Measurements from ENCODE around the gene CACNB4. TPM values are rescaled to one million over a fixed set of nuclear protein-coding genes. Genes with fewer than 3 reads are reported as not detected.

The CACNB4 gene
- polyA plus RNA-seq, 2 of the 4 experiments (the other 2 are of a cell fraction), result 0.25 to 0.53 TPM

DNA sequence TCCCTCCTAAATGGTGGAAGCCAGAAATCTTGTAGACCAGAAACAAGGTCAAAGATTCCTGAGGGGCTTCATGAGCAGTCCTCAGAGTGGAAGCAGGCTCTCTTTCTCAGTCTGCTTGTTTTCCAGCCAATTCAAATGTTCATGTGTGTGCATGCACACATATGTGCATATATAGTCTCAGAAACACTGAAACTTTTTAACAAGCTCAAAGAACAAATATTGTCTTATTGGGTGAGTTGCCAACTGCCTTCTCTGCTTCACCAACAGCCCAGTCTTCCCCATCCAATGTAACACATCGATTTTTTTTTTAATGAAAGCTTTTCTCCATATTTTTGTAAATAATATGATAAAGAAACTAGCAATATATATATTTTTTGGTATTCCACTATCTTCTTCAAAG, 3.7 kb downstream of the CACNB4 start:
- no peak for FAIRE-seq

DNA sequence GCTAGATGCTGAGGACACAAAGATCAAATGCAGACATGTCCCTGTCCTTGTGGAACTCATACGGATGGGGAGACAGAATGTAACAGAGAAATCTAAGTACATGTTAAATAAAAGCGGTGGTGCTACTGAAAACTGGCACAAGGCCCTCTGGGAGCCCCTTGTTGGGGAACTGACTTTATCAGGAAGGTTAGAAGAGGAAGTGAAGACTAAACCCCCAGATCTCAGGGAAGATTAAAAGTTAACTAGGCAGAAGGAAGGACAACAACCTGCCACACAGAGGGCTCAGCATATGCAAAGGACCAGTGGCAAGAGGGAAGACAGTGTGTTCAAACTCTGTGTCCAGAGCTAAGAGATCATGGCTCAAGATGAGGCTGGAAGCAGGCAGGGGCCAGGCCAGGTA, 4.8 kb downstream of the CACNB4 start:
- TF ChIP-seq ZFP36 (IDR thresholded peaks at IDR 0.05; ENCODE audit: borderline replicate concordance, partially characterized antibody) (no peak), RAD21 (conservative IDR thresholded peaks at IDR 0.05 in 1 of 2, IDR thresholded peaks at IDR 0.05 in 1 of 2) (no peak), HOXA7 (CRISPR knock-in tag; IDR thresholded peaks at IDR 0.05) (no peak), RARB (CRISPR knock-in tag; IDR thresholded peaks at IDR 0.05) (no peak), FOSB (CRISPR knock-in tag; IDR thresholded peaks at IDR 0.05) (no peak), EHF (CRISPR knock-in tag; IDR thresholded peaks at IDR 0.05) (no peak), CEBPB (IDR thresholded peaks at IDR 0.05) (no peak), HOXB5 (CRISPR knock-in tag; IDR thresholded peaks at IDR 0.05) (no peak), ZNF302 (CRISPR knock-in tag; IDR thresholded peaks at IDR 0.05) (no peak), FOXS1 (CRISPR knock-in tag; IDR thresholded peaks at IDR 0.05) (no peak), POLR2A (IDR thresholded peaks at IDR 0.05; ENCODE audit: low read length) (no peak), CHD2 (IDR thresholded peaks at IDR 0.05; ENCODE audit: low read length, partially characterized antibody) (no peak)
- TF ChIP-seq, protein P1, sequence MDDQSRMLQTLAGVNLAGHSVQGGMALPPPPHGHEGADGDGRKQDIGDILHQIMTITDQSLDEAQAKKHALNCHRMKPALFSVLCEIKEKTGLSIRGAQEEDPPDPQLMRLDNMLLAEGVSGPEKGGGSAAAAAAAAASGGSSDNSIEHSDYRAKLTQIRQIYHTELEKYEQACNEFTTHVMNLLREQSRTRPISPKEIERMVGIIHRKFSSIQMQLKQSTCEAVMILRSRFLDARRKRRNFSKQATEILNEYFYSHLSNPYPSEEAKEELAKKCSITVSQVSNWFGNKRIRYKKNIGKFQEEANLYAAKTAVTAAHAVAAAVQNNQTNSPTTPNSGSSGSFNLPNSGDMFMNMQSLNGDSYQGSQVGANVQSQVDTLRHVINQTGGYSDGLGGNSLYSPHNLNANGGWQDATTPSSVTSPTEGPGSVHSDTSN (IDR thresholded peaks at IDR 0.05), result no peak
- TF ChIP-seq, protein P2, sequence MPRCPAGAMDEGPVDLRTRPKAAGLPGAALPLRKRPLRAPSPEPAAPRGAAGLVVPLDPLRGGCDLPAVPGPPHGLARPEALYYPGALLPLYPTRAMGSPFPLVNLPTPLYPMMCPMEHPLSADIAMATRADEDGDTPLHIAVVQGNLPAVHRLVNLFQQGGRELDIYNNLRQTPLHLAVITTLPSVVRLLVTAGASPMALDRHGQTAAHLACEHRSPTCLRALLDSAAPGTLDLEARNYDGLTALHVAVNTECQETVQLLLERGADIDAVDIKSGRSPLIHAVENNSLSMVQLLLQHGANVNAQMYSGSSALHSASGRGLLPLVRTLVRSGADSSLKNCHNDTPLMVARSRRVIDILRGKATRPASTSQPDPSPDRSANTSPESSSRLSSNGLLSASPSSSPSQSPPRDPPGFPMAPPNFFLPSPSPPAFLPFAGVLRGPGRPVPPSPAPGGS (IDR thresholded peaks at IDR 0.05), result no peak
- TF ChIP-seq, protein P3, sequence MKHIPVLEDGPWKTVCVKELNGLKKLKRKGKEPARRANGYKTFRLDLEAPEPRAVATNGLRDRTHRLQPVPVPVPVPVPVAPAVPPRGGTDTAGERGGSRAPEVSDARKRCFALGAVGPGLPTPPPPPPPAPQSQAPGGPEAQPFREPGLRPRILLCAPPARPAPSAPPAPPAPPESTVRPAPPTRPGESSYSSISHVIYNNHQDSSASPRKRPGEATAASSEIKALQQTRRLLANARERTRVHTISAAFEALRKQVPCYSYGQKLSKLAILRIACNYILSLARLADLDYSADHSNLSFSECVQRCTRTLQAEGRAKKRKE (CRISPR knock-in tag; IDR thresholded peaks at IDR 0.05; ENCODE audit: low read depth), result no peak
- ChIA-PET CTCF (no interaction called here), POLR2A (no interaction called here)
- FAIRE-seq (no peak), ATAC-seq (no peak), DNase-seq (ENCODE audit: low read depth in 1 of 2, low spot score in 1 of 2) (no peak)
- no peak overlapping the region for H3K4me3 ChIP-seq
- no peak overlapping the region for H3K27ac ChIP-seq
- H3K9me3 ChIP-seq, result no peaks in the 10 kb centered on the region
- no peak overlapping the region for H3K4me2 ChIP-seq
- 75% methylated on average over 2 of the region's 2 CpGs for WGBS (ENCODE audit: missing lambda C conversion rate)
- peaks cover 8% of the 10 kb centered on the region; the same call in 1 of the 3 replicates for H3K4me1 ChIP-seq

More for the DNA sequence above, 3.7 kb downstream of the CACNB4 start:
- Histone ChIP-seq H3K9me3 (no peaks in the 10 kb centered on the region), H3K4me3 (no peak overlapping the region), H3K4me2 (no peak overlapping the region), H3K27ac (no peak overlapping the region), H3K4me1 (peaks cover 8% of the 10 kb centered on the region; the same call in 1 of the 3 replicates)
- POLR2A ChIA-PET, result no interaction called here
- CTCF ChIA-PET, result interaction anchor here (0.9 kb wide), 1 partner anchor 47 kb away, joined by 3 read pairs; no protein-coding TSS in a partner anchor
- 0% methylated on average over 1 of the region's 1 CpG for WGBS (ENCODE audit: missing lambda C conversion rate)
- no peak for DNase-seq (ENCODE audit: low read depth in 1 of 2, low spot score in 1 of 2)
- no peak for ATAC-seq
- TF ChIP-seq JUN (IDR thresholded peaks at IDR 0.05), result no peak
- no peak for TF ChIP-seq RCOR1 (IDR thresholded peaks at IDR 0.05; ENCODE audit: low read depth, low read length)
- TF ChIP-seq GATA3 (IDR thresholded peaks at IDR 0.05; ENCODE audit: borderline replicate concordance), result no peak
- TF ChIP-seq, protein P4, sequence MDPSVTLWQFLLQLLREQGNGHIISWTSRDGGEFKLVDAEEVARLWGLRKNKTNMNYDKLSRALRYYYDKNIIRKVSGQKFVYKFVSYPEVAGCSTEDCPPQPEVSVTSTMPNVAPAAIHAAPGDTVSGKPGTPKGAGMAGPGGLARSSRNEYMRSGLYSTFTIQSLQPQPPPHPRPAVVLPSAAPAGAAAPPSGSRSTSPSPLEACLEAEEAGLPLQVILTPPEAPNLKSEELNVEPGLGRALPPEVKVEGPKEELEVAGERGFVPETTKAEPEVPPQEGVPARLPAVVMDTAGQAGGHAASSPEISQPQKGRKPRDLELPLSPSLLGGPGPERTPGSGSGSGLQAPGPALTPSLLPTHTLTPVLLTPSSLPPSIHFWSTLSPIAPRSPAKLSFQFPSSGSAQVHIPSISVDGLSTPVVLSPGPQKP (IDR thresholded peaks at IDR 0.05; ENCODE audit: low read depth, low read length), result no peak
- TF ChIP-seq RNF2 (IDR thresholded peaks at IDR 0.05; ENCODE audit: borderline replicate concordance, low read depth), result no peak
- TF ChIP-seq JUNB (IDR thresholded peaks at IDR 0.05), result no peak
- TF ChIP-seq EP300 (IDR thresholded peaks at IDR 0.05), result no peak
- TF ChIP-seq ZFP36 (IDR thresholded peaks at IDR 0.05; ENCODE audit: borderline replicate concordance, partially characterized antibody), result no peak
- TF ChIP-seq, protein P3 (CRISPR knock-in tag; IDR thresholded peaks at IDR 0.05; ENCODE audit: low read depth), result no peak
- no peak for TF ChIP-seq POLR2A (IDR thresholded peaks at IDR 0.05; ENCODE audit: low read length)
- TF ChIP-seq, protein P5, sequence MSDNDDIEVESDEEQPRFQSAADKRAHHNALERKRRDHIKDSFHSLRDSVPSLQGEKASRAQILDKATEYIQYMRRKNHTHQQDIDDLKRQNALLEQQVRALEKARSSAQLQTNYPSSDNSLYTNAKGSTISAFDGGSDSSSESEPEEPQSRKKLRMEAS (IDR thresholded peaks at IDR 0.05), result no peak
- TF ChIP-seq NFE2L2 (conservative IDR thresholded peaks at IDR 0.05; ENCODE audit: low read length), result no peak
- TF ChIP-seq CEBPB (IDR thresholded peaks at IDR 0.05), result no peak
- TF ChIP-seq RAD21 (conservative IDR thresholded peaks at IDR 0.05 in 1 of 2, IDR thresholded peaks at IDR 0.05 in 1 of 2), result no peak
- TF ChIP-seq FOSL2 (IDR thresholded peaks at IDR 0.05), result no peak
- TF ChIP-seq FOSL2 (CRISPR knock-in tag; IDR thresholded peaks at IDR 0.05), result no peak
- no peak for TF ChIP-seq EHF (CRISPR knock-in tag; IDR thresholded peaks at IDR 0.05)
